K562 (cell line): ENCODE results near the gene PRPF18. TPM values are rescaled to one million over a fixed set of nuclear protein-coding genes. Genes with fewer than 3 reads are reported as not detected.

Experiments
- AFF1 ChIP-seq, 2 experiments: fragments of 450-650 bp; IDR thresholded peaks; 2 replicates each; pipeline ENCODE4 v1.6.1; 2018; ENCODE audit warnings: mild to moderate bottlenecking in 2 of 2, low read depth in 1 of 2; ENCODE audit not compliant: partially characterized antibody in 2 of 2
- BRD9 ChIP-seq: fragments of 450-650 bp; IDR thresholded peaks from 2 replicates; pipeline ENCODE4 v1.6.1; 2018; ENCODE audit warnings: low read depth; ENCODE audit not compliant: partially characterized antibody
- GTF3C2 ChIP-seq: IDR thresholded peaks from 3 replicates; pipeline ENCODE4 v1.6.1; 2011; ENCODE audit warnings: borderline replicate concordance, mild to moderate bottlenecking, moderate library complexity; ENCODE audit not compliant: insufficient read length; ENCODE audit errors: extremely low read depth
- MAFG ChIP-seq: fragments of 450-650 bp; conservative IDR thresholded peaks from 2 replicates; pipeline ENCODE4 v1.6.1; 2016; ENCODE audit warnings: missing genetic modification characterization, missing compliant biosample characterization
- NCOA1 ChIP-seq: fragments of 450-650 bp; IDR thresholded peaks from 2 replicates; pipeline ENCODE4 v1.6.1; 2016; ENCODE audit warnings: low read depth
- NELFE ChIP-seq: IDR thresholded peaks from 2 replicates; pipeline ENCODE4 v1.6.1; 2011; ENCODE audit warnings: mild to moderate bottlenecking; ENCODE audit not compliant: insufficient read depth, insufficient read length
- NFXL1 ChIP-seq: fragments of 450-650 bp; formaldehyde crosslinking; IDR thresholded peaks from 2 replicates; pipeline ENCODE4 v1.4.0; 2021; ENCODE audit warnings: mild to moderate bottlenecking
- NRF1 ChIP-seq, 2 experiments: fragments of 450-650 bp; IDR thresholded peaks in 1 of 2; conservative IDR thresholded peaks in 1 of 2; 2 replicates each; pipeline ENCODE4 v1.6.1; 2014; ENCODE audit warnings: mild to moderate bottlenecking in 2 of 2
- PHTF2 ChIP-seq: fragments of 250-450 bp; sonication (Bioruptor Pico); IDR thresholded peaks from 2 replicates; pipeline ENCODE4 v1.5.0; 2021; ENCODE audit warnings: mild to moderate bottlenecking
- RCOR1 ChIP-seq, 2 experiments: IDR thresholded peaks; 2 replicates each; pipeline ENCODE4 v1.6.1; 2012; ENCODE audit warnings: low read depth in 2 of 2, low read length in 2 of 2, borderline replicate concordance in 1 of 2, improper control_type of control experiment in 1 of 2
- STAT5A ChIP-seq: IDR thresholded peaks from 2 replicates; pipeline ENCODE4 v1.6.1; 2012; ENCODE audit warnings: low read length, inconsistent platforms, borderline replicate concordance
- U2AF2 ChIP-seq: fragments of 200-400 bp; formaldehyde crosslinking; optimal IDR thresholded peaks from 2 replicates; pipeline ENCODE3; 2017; ENCODE audit warnings: low read depth, mild to moderate bottlenecking, low read length
- ZBTB11 ChIP-seq, 3 experiments: fragments of 200-800 bp in 1 of 3; fragments of 250-450 bp in 1 of 3; fragments of 450-650 bp in 1 of 3; sonication (Bioruptor Pico) in 1 of 3; sonication (Bioruptor generic) in 1 of 3; formaldehyde crosslinking in 1 of 3; IDR thresholded peaks; 2 replicates each; pipeline versions ENCODE4 v1.6.1 to v1.8.0; 2016 to 2022; ENCODE audit warnings: mild to moderate bottlenecking in 2 of 3, missing genetic modification characterization in 2 of 3, missing compliant biosample characterization in 1 of 3, moderate library complexity in 1 of 3
- ZNF395 ChIP-seq: fragments of 200-800 bp; sonication (Bioruptor generic); IDR thresholded peaks from 2 replicates; pipeline ENCODE4 v1.6.1; 2017; ENCODE audit warnings: missing genetic modification characterization, missing compliant biosample characterization
- polyA plus RNA-seq, 8 experiments: library from polyadenylated mRNA; depleted of rRNA in 4 of 8; stranded (reverse) in 5 of 8; unstranded in 3 of 8; fragments of >200 nt; fragmentation: Nextera tagmentation in 2 of 8; fragmentation: Illumina TruSeq in 1 of 8; extraction: Ambion mirVana in 2 of 8; extraction: Trizol in 1 of 8; gene quantifications; 2 replicates each; pipeline versions ENCODE4 v1.2.1 to v1.2.3, GENCODE V29; 2011 to 2014; ENCODE audit warnings: inconsistent platforms in 1 of 8, missing spikeins in 1 of 8
- total RNA-seq, 7 experiments: library from RNA; depleted of rRNA in 6 of 7; stranded (reverse); fragments of >200 nt in 6 of 7; fragmentation: Illumina TruSeq in 2 of 7; extraction: Trizol in 2 of 7; gene quantifications; 2 replicates each; pipeline versions ENCODE4 v1.2.1 to v1.2.3, GENCODE V29; 2011 to 2021; ENCODE audit warnings: low replicate concordance in 1 of 7

The PRPF18 gene
- total and polyA plus RNA-seq, 9 of the 15 experiments (the other 6 are each of a cell fraction or from before 2014, with no cell fraction given) = 14.0 to 30.6 (median 23.1) TPM

- TF ChIP-seq AFF1 (IDR thresholded peaks at IDR 0.05; ENCODE audit: low read depth in 1 of 2, partially characterized antibody in 2 of 2) = peak in 1 of 2 experiments; percentile 49
- TF ChIP-seq GTF3C2 = no peak
- TF ChIP-seq STAT5A = peak; percentile 27; the same call in 1 of the 2 replicates
- no peak for TF ChIP-seq NELFE
- TF ChIP-seq ZBTB11 (CRISPR knock-in tag; IDR thresholded peaks at IDR 0.05) = peak; percentile 83 to 97 (median 96)
- no peak for TF ChIP-seq MAFG (tag)
- TF ChIP-seq PHTF2 (CRISPR knock-in tag) = no peak
- peak; percentile 44 to 49 for TF ChIP-seq NRF1 (conservative IDR thresholded peaks at IDR 0.05 in 1 of 2, IDR thresholded peaks at IDR 0.05 in 1 of 2)
- peak in 1 of 2 experiments; percentile 66; a peak in 2 of 4 replicates for TF ChIP-seq RCOR1 (IDR thresholded peaks at IDR 0.05; ENCODE audit: borderline replicate concordance in 1 of 2, low read depth in 2 of 2, low read length in 2 of 2)
- TF ChIP-seq BRD9 = no peak
- TF ChIP-seq ZNF395 (CRISPR knock-in tag) = no peak
- TF ChIP-seq NFXL1 (CRISPR knock-in tag) = no peak
- TF ChIP-seq NCOA1 = peak; percentile 89
- TF ChIP-seq U2AF2 = no peak
Observed at GRCh38 chr10:13586676-13587355, at the start of gene PRPF18 (continued).
